Gastroesophageal sphincter (tissue), 3 donors: Measurements from ENCODE around the gene NR2E3.
"Not testable (repeated sequence)": the region's sequence is repeated elsewhere in the genome, so short reads cannot be mapped to it uniquely, and the experiment has no call there.

Experiments
- POLR2A ChIP-seq, 2 donors: fragments of 450-650 bp; IDR thresholded peaks; one replicate each; pipeline ENCODE4 v1.6.1; 2017; ENCODE audit warnings: antibody characterized with exemption in 2 of 2, mild to moderate bottlenecking in 2 of 2, moderate library complexity in 1 of 2
- POLR2AphosphoS5 ChIP-seq: sonication (generic); formaldehyde crosslinking; IDR thresholded peaks from one replicate; pipeline ENCODE4 v1.6.1; 2017; ENCODE audit warnings: antibody characterized with exemption
- TF ChIP-seq, protein P1 (sequence below), 4 experiments: fragments of 200-600 bp in 2 of 4; fragments of 450-650 bp in 2 of 4; sonication (generic) in 1 of 4; IDR thresholded peaks; one replicate each; pipeline ENCODE4 v1.5.1; 2017 to 2019; ENCODE audit warnings: antibody characterized with exemption in 4 of 4, mild to moderate bottlenecking in 2 of 4, moderate library complexity in 2 of 4

- TF ChIP-seq, protein P1, sequence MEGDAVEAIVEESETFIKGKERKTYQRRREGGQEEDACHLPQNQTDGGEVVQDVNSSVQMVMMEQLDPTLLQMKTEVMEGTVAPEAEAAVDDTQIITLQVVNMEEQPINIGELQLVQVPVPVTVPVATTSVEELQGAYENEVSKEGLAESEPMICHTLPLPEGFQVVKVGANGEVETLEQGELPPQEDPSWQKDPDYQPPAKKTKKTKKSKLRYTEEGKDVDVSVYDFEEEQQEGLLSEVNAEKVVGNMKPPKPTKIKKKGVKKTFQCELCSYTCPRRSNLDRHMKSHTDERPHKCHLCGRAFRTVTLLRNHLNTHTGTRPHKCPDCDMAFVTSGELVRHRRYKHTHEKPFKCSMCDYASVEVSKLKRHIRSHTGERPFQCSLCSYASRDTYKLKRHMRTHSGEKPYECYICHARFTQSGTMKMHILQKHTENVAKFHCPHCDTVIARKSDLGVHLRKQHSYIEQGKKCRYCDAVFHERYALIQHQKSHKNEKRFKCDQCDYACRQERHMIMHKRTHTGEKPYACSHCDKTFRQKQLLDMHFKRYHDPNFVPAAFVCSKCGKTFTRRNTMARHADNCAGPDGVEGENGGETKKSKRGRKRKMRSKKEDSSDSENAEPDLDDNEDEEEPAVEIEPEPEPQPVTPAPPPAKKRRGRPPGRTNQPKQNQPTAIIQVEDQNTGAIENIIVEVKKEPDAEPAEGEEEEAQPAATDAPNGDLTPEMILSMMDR (IDR thresholded peaks at IDR 0.05): not testable (repeated sequence)
- TF ChIP-seq POLR2A (IDR thresholded peaks at IDR 0.05); POLR2AphosphoS5: not testable (repeated sequence)
These were observed 47.9 kb downstream of the NR2E3 start for GRCh38 chr15:71858232-71858631.
